B cell (primary cell): ENCODE data around the gene ZDHHC12. TPM values are rescaled to one million over a fixed set of nuclear protein-coding genes. Genes with fewer than 3 reads are reported as not detected.

Source experiments
- ATAC-seq: fragments of 200-7000 bp; cut with Tn5 transposase; one replicate; pipeline ENCODE4 v1.10.0; 2021; ENCODE audit warnings: low read depth, mild to moderate bottlenecking, moderate number of reproducible peaks, moderate library complexity
- CTCF ChIA-PET: fragments of 350-600 bp; sonication (Branson Sonifier 250); formaldehyde crosslinking; loops from one replicate; lab custom pipeline; 2021; ENCODE audit warnings: antibody characterized with exemption, inconsistent platforms; lab: Charles Lee
- POLR2A ChIA-PET: fragments of 350-600 bp; sonication (Branson Sonifier 250); formaldehyde crosslinking; loops from one replicate; lab custom pipeline; 2021; ENCODE audit warnings: antibody characterized with exemption; lab: Charles Lee
- DNase-seq: peaks from one replicate; pipeline ENCODE4 v3.0.0; 2013
- H2AFZ ChIP-seq: 2 replicates; pipeline ENCODE4 v1.6.1; 2012; ENCODE audit warnings: mild to moderate bottlenecking, low read depth, low read length; ENCODE audit not compliant: insufficient read depth, poor library complexity, severe bottlenecking
- H3K27ac ChIP-seq, 2 donors: 1 replicate in 1 of 2; 2 replicates in 1 of 2; pipeline ENCODE4 v1.5.1; 2012 to 2013; ENCODE audit warnings: low read length in 2 of 2, mild to moderate bottlenecking in 2 of 2, moderate library complexity in 1 of 2
- H3K27me3 ChIP-seq, 4 experiments: fragments of 200-600 bp in 1 of 4; sonication (generic) in 1 of 4; replicated peaks in 1 of 4; 1 replicate in 2 of 4; 2 replicates in 2 of 4; pipeline versions ENCODE4 v1.6.1 to v1.7.0; 2013 to 2016; ENCODE audit warnings: low read length in 3 of 4, mild to moderate bottlenecking in 2 of 4, mixed read lengths in 1 of 4, moderate library complexity in 1 of 4; ENCODE audit not compliant: insufficient read depth in 4 of 4, control insufficient read depth in 3 of 4; ENCODE audit errors: control extremely low read depth in 1 of 4
- H3K36me3 ChIP-seq, 2 experiments: replicated peaks in 1 of 2; 1 replicate in 1 of 2; 2 replicates in 1 of 2; pipeline versions ENCODE4 v1.6.1 to v1.7.1; 2013; ENCODE audit warnings: low read length in 1 of 2; ENCODE audit not compliant: insufficient read depth in 2 of 2, control insufficient read depth in 1 of 2; ENCODE audit errors: control extremely low read depth in 1 of 2, extremely low read depth in 1 of 2
- H3K4me1 ChIP-seq, 2 donors: fragments of 200-600 bp in 1 of 2; sonication (generic) in 1 of 2; 1 replicate in 1 of 2; 2 replicates in 1 of 2; pipeline versions ENCODE4 v1.5.1 to v1.6.1; 2013 to 2017; ENCODE audit warnings: low read length in 2 of 2; ENCODE audit not compliant: control insufficient read depth in 2 of 2, insufficient read depth in 2 of 2
- H3K4me2 ChIP-seq: replicated peaks from 2 replicates; pipeline ENCODE3; 2012; ENCODE audit warnings: mild to moderate bottlenecking, low read depth, low read length; ENCODE audit not compliant: poor library complexity, severe bottlenecking
- H3K4me3 ChIP-seq, 5 experiments: fragments of 200-600 bp in 1 of 5; sonication (generic) in 1 of 5; 1 replicate in 3 of 5; 2 replicates in 2 of 5; pipeline versions ENCODE4 v1.5.1 to v1.7.0; 2011 to 2016; ENCODE audit warnings: low read length in 4 of 5, mild to moderate bottlenecking in 4 of 5, low read depth in 2 of 5, control low read depth in 1 of 5, moderate library complexity in 1 of 5; ENCODE audit not compliant: insufficient read depth in 1 of 5; ENCODE audit errors: control extremely low read depth in 1 of 5, extremely low read depth in 1 of 5
- H3K79me2 ChIP-seq: fragments of 200-600 bp; sonication (generic); one replicate; pipeline ENCODE4 v1.6.0; 2016; ENCODE audit warnings: low read length; ENCODE audit not compliant: control insufficient read depth, insufficient read depth
- H3K9ac ChIP-seq: fragments of 200-600 bp; sonication (generic); 2 replicates; pipeline ENCODE4 v1.6.1; 2017; ENCODE audit warnings: mild to moderate bottlenecking, low read length, moderate library complexity
- H3K9me3 ChIP-seq, 3 donors: one replicate each; pipeline versions ENCODE4 v1.6.1 to v1.7.1; 2013; ENCODE audit warnings: low read length in 2 of 3; ENCODE audit not compliant: control insufficient read depth in 2 of 3, insufficient read depth in 1 of 3; ENCODE audit errors: control extremely low read depth in 1 of 3
- H4K20me1 ChIP-seq: 2 replicates; pipeline ENCODE4 v1.6.0; 2012; ENCODE audit warnings: mild to moderate bottlenecking, low read length; ENCODE audit not compliant: insufficient read depth, control insufficient read depth, poor library complexity, severe bottlenecking
- H3K27ac Mint-ChIP-seq: one replicate; pipeline ENCODE4 v1.8.0; 2021; ENCODE audit warnings: mixed read lengths
- H3K27me3 Mint-ChIP-seq: one replicate; pipeline ENCODE4 v1.8.0; 2021; ENCODE audit warnings: mixed read lengths
- H3K4me1 Mint-ChIP-seq: one replicate; pipeline ENCODE4 v1.8.0; 2021; ENCODE audit warnings: mixed read lengths
- H3K4me3 Mint-ChIP-seq: one replicate; pipeline ENCODE4 v1.8.0; 2021; ENCODE audit warnings: mixed read lengths
- H3K9me3 Mint-ChIP-seq: one replicate; pipeline ENCODE4 v1.8.0; 2022; ENCODE audit warnings: mixed read lengths; ENCODE audit not compliant: insufficient read depth
- EZH2 ChIP-seq: IDR thresholded peaks from 2 replicates; pipeline ENCODE4 v1.6.1; 2012; ENCODE audit warnings: borderline replicate concordance, low read depth, mild to moderate bottlenecking, moderate library complexity, low read length; ENCODE audit not compliant: insufficient read depth, poor library complexity, severe bottlenecking
- WGBS: methylation state at CpG from one replicate; pipeline ENCODE4 v1.1.5; 2013; ENCODE audit warnings: missing lambda C conversion rate; ENCODE audit not compliant: insufficient coverage; 5-methylcytosine and 5-hydroxymethylcytosine counted together
- intact Hi-C: fragments of 100-400 bp; cut with micrococcal nuclease; formaldehyde crosslinking; loops from one replicate; pipeline ENCODE4 v1.10.0; 2022
- polyA plus RNA-seq: library from polyadenylated mRNA; depleted of rRNA; stranded (reverse); fragments of >200 nt; gene quantifications from 2 replicates; pipeline ENCODE4 v1.2.3, GENCODE V29; 2012
- total RNA-seq, 2 donors: library from RNA; stranded (reverse); fragments of 120-200 nt in 1 of 2; gene quantifications; 1 replicate in 1 of 2; 2 replicates in 1 of 2; pipeline versions ENCODE4 v1.2.3 to v1.2.4, GENCODE V29; 2013 to 2022
- TF ChIP-seq, protein P1 (sequence below): fragments of 200-600 bp; IDR thresholded peaks from one replicate; pipeline ENCODE4 v1.8.0; 2022; ENCODE audit warnings: antibody characterized with exemption, mild to moderate bottlenecking

The ZDHHC12 gene
- total and polyA plus RNA-seq, 2 donors (not counting 1 experiment from before 2014, with no cell fraction given): 28.5 to 47.0 TPM

DNA sequence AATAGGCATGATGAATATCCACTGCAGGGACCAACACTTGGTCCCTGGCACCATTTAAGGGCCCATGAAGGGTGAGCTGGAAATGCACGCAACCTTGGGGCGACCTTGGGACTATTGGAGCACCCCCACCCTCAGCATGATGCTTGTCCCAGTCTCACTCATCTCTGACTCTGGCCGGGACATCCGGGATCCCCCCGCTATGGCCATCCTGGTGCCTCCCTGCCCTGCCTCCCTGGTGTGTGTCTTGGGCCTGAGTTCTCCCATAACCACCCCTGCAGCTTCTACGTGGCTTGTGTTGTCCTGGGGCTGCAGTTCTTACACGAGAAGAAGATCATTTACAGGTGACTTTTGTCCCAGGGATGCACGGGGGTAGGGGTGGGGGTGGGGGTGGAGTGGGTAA, 5.9 kb downstream of the ZDHHC12 start:
- Mint-ChIP-seq H3K9me3 (no peaks in the 10 kb centered on the region), H3K27ac (no peak overlapping the region), H3K4me1 (peaks cover 9% of the 10 kb centered on the region), H3K27me3 (no peaks in the 10 kb centered on the region), H3K4me3 (no peak overlapping the region)
- Histone ChIP-seq H3K4me2 (no peak overlapping the region), H3K36me3 (peaks cover 0 to 13% of the 10 kb centered on the region in 2 experiments), H3K9me3 (no peaks in the 10 kb centered on the region), H3K79me2 (no peaks in the 10 kb centered on the region), H3K9ac (no peak overlapping the region), H3K4me1 (peaks cover 5 to 6% of the 10 kb centered on the region in 2 donors), H3K27me3 (no peaks in the 10 kb centered on the region), H4K20me1 (no peaks in the 10 kb centered on the region), H3K4me3 (no peak overlapping the region), H2AFZ (no peak overlapping the region), H3K27ac (no peak overlapping the region)
- ChIA-PET POLR2A (no interaction called here), CTCF (no interaction called here)
- intact Hi-C loops: no loop called here
- TF ChIP-seq, protein P1, sequence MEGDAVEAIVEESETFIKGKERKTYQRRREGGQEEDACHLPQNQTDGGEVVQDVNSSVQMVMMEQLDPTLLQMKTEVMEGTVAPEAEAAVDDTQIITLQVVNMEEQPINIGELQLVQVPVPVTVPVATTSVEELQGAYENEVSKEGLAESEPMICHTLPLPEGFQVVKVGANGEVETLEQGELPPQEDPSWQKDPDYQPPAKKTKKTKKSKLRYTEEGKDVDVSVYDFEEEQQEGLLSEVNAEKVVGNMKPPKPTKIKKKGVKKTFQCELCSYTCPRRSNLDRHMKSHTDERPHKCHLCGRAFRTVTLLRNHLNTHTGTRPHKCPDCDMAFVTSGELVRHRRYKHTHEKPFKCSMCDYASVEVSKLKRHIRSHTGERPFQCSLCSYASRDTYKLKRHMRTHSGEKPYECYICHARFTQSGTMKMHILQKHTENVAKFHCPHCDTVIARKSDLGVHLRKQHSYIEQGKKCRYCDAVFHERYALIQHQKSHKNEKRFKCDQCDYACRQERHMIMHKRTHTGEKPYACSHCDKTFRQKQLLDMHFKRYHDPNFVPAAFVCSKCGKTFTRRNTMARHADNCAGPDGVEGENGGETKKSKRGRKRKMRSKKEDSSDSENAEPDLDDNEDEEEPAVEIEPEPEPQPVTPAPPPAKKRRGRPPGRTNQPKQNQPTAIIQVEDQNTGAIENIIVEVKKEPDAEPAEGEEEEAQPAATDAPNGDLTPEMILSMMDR: no peak
- no peak for TF ChIP-seq EZH2
- ATAC-seq: no peak
- WGBS: 100% methylated on average over 6 of the region's 8 CpGs
- no peak for DNase-seq

DNA sequence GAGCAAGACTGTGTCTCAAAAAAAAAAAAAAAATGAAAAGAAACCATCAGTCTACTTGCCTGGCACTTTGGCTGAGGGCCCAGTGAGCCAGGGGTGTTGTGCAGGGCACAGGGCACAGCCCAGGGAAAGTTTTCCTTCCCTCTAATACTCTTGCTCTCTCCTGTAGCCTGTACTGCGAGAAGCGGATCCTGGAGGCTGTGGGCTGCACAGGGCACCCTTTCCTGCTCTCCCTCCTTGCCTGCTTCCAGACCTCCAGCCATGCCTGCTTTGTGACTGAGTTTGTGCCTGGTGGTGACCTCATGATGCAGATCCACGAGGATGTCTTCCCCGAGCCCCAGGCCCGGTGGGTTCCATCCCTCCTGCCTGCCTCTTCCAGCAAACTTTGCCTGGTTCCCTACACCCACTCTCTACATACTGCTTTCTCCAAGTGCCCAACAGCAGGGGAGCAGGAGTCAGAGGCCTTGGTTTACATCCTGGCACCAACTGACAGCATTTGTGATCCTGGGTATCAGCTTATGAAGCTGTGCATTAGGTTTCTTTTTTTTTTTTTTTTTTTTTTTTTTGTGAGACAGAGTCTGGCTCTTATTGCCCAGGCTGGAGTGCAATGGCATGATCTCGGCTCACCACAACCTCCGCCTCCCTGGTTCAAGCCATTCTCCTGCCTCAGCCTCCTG, 7.2 kb downstream of the ZDHHC12 start:
- Mint-ChIP-seq H3K9me3 (no peaks in the 10 kb centered on the region), H3K27me3 (no peaks in the 10 kb centered on the region), H3K27ac (no peak overlapping the region), H3K4me1 (no peaks in the 10 kb centered on the region), H3K4me3 (no peak overlapping the region)
- Histone ChIP-seq H3K27me3 (no peaks in the 10 kb centered on the region), H3K9me3 (no peaks in the 10 kb centered on the region), H2AFZ (no peak overlapping the region), H3K79me2 (no peaks in the 10 kb centered on the region), H3K27ac (no peak overlapping the region), H3K36me3 (peaks cover 0 to 10% of the 10 kb centered on the region in 2 experiments), H4K20me1 (no peaks in the 10 kb centered on the region), H3K4me3 (no peak overlapping the region), H3K9ac (no peak overlapping the region), H3K4me2 (no peak overlapping the region), H3K4me1 (no peaks in the 10 kb centered on the region)
- ATAC-seq (no peak), DNase-seq (no peak)
- TF ChIP-seq, protein P1: no peak
- TF ChIP-seq EZH2: no peak
- ChIA-PET POLR2A (interaction anchor here (0.6 kb wide), 1 partner anchor 9 kb away, joined by 6 read pairs; no protein-coding TSS in a partner anchor), CTCF (no interaction called here)
- intact Hi-C loops: no loop called here
- 97% methylated on average over 7 of the region's 7 CpGs for WGBS
